HL-60 (cell line): ENCODE results near the gene IL12B.

ENCODE experiments used
- POLR2AphosphoS5 ChIP-seq: IDR thresholded peaks from 2 replicates; pipeline ENCODE4 v1.6.1; 2012; ENCODE audit warnings: low read depth
- SPI1 ChIP-seq: IDR thresholded peaks from 2 replicates; pipeline ENCODE4 v1.6.1; 2012; ENCODE audit warnings: low read depth, mild to moderate bottlenecking, borderline replicate concordance
- TF ChIP-seq, protein P1 (sequence below): IDR thresholded peaks from one replicate; pipeline ENCODE4 v1.5.1; 2011; ENCODE audit warnings: low read length, control low read depth, inconsistent platforms; ENCODE audit not compliant: insufficient read depth

DNA sequence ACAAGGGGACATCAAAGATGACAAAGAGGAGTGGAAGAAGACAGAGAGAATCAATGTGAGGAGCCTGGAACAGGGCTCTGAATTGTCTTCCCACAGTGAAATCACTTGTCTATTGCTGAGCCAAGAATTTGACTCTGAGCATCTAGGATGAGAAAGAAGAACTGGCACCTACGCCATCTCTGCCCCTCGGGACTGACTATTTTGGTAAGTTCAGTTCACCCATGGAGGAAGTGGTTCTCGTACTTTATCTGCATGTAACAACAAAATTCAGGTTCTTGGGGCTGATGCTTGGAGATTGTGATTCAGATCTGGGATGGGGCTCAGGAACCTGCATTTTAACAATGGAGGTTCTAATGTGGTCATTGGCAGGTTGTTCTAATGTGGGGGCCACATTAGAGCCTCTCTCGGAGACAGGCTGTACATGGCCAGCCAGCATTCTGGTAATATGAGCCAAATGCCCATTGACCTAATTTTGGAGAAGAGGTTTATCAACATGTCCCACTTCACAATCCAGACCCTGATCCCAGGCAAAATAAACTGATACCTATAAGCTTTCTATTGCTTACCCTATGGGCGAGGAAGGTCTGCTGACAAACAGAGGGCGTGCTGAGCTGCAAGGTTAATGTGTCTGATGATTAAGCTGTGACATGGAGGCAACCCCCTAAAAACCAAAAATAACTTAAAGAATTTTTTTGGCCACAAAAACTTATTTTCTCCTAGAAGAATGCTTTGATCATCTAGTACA, 2.7 kb upstream of the IL12B start:
- TF ChIP-seq SPI1 (peak; percentile 43; the same call in 1 of the 2 replicates), POLR2AphosphoS5 (no peak)
- TF ChIP-seq, protein P1, sequence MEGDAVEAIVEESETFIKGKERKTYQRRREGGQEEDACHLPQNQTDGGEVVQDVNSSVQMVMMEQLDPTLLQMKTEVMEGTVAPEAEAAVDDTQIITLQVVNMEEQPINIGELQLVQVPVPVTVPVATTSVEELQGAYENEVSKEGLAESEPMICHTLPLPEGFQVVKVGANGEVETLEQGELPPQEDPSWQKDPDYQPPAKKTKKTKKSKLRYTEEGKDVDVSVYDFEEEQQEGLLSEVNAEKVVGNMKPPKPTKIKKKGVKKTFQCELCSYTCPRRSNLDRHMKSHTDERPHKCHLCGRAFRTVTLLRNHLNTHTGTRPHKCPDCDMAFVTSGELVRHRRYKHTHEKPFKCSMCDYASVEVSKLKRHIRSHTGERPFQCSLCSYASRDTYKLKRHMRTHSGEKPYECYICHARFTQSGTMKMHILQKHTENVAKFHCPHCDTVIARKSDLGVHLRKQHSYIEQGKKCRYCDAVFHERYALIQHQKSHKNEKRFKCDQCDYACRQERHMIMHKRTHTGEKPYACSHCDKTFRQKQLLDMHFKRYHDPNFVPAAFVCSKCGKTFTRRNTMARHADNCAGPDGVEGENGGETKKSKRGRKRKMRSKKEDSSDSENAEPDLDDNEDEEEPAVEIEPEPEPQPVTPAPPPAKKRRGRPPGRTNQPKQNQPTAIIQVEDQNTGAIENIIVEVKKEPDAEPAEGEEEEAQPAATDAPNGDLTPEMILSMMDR: no peak
